ENCODE data around the gene PLEKHN1.

DNA sequence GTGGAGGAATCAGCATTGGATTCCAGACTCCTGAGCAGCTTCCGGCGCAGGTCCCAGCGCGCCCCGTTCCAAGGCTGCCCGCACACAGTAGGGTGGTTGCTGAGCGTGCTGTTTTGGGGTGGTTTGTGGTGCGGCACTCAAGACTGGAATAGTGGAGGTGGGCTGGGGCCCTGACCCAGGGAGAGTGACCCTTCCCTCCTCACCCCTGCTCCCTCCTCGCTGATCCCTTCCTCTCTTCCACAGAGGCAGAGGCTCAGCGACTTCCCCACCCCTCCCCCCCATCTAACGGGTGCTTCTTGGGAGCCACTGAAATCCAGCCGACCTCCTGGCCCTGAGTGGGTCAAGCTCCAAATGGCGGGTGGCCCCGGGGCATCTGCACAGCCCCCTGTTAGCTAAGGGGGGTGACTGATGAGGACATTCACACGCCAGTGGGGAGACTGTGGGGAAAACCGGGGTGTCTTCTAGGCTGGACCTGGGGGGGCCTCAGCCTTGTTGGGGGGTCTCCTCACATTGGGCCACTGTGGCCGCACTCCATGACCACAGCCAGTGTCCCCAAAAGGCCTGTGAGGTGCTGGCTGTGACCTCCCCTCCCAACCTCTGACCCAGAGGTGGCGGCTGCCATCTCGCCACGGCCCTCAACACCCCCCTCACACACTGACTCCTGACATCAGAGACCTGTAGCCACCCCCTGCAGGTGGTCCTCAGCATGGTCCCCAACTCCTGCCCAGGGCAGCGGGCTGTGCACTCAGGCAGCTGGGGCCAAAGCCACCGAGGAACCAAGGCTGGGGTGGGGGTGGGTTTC lies 37.5 kb downstream of the PLEKHN1 start:
- no peak for TF ChIP-seq CTCF (IDR thresholded peaks at IDR 0.05)
- no peak for TF ChIP-seq EP300 (IDR thresholded peaks at IDR 0.05)
- no peak for TF ChIP-seq POLR2A (IDR thresholded peaks at IDR 0.05)
- no peak for TF ChIP-seq POLR2AphosphoS5 (IDR thresholded peaks at IDR 0.05)
